H1 (cell line): ENCODE results near the gene PANX3. TPM values are rescaled to one million over a fixed set of nuclear protein-coding genes. Genes with fewer than 3 reads are reported as not detected.

Experiments used
- CTCF ChIA-PET: fragments of 300-600 bp; sonication (Branson Sonifier 250); formaldehyde crosslinking; loops from one replicate; lab custom pipeline; 2021; ENCODE audit not compliant: partially characterized antibody; lab: Charles Lee
- POLR2A ChIA-PET: fragments of 300-600 bp; sonication (Branson Sonifier 250); formaldehyde crosslinking; loops from one replicate; lab custom pipeline; 2021; ENCODE audit warnings: inconsistent platforms; ENCODE audit not compliant: partially characterized antibody; lab: Charles Lee
- DNase-seq, 2 experiments: peaks; one replicate each; pipeline versions ENCODE4 v3.0.0 to v3.0.0-alpha.2; 2010 to 2022; ENCODE audit warnings: low spot score in 2 of 2, low read depth in 1 of 2, mixed read lengths in 1 of 2
- FAIRE-seq: peaks from 2 replicates; lab custom pipeline; 2011; peaks lifted over from hg19 to GRCh38; lab: Jason Lieb, UNC
- H2AFZ ChIP-seq: 2 replicates; pipeline ENCODE4 v1.8.1; 2012; ENCODE audit warnings: low read length, inconsistent platforms
- H2AK5ac ChIP-seq: 2 replicates; pipeline ENCODE4 v1.6.1; 2013; ENCODE audit warnings: low read depth, low read length
- H2BK120ac ChIP-seq: replicated peaks from 2 replicates; pipeline ENCODE3; 2013; ENCODE audit warnings: low read depth, low read length, inconsistent platforms
- H2BK12ac ChIP-seq: 2 replicates; pipeline ENCODE4 v1.6.1; 2013; ENCODE audit warnings: low read depth, low read length
- H2BK15ac ChIP-seq: 2 replicates; pipeline ENCODE4 v1.6.1; 2013; ENCODE audit warnings: low read length
- H2BK20ac ChIP-seq: 2 replicates; pipeline ENCODE4 v1.6.1; 2013; ENCODE audit warnings: low read length
- H2BK5ac ChIP-seq: 2 replicates; pipeline ENCODE4 v1.6.1; 2013; ENCODE audit warnings: low read depth, low read length
- H3K14ac ChIP-seq: 2 replicates; pipeline ENCODE4 v1.6.1; 2013; ENCODE audit warnings: inconsistent platforms; ENCODE audit not compliant: insufficient read length
- H3K18ac ChIP-seq: 2 replicates; pipeline ENCODE4 v1.6.1; 2013; ENCODE audit warnings: low read length; ENCODE audit errors: extremely low read depth
- H3K23ac ChIP-seq: 2 replicates; pipeline ENCODE4 v1.6.1; 2013; ENCODE audit warnings: inconsistent platforms; ENCODE audit not compliant: insufficient read length
- H3K23me2 ChIP-seq: 2 replicates; pipeline ENCODE4 v1.6.1; 2013; ENCODE audit warnings: low read depth, low read length
- H3K27ac ChIP-seq: 2 replicates; pipeline ENCODE4 v1.6.1; 2011; ENCODE audit warnings: low read depth, low read length, inconsistent platforms
- H3K27me3 ChIP-seq, 4 experiments: replicated peaks in 1 of 4; 1 replicate in 1 of 4; 2 replicates in 3 of 4; pipeline versions ENCODE4 v1.6.1 to v1.8.1; 2011 to 2013; ENCODE audit warnings: low read length in 3 of 4, mild to moderate bottlenecking in 3 of 4, inconsistent platforms in 2 of 4, mixed read lengths in 2 of 4, moderate library complexity in 1 of 4; ENCODE audit not compliant: control insufficient read depth in 3 of 4, insufficient read depth in 3 of 4; ENCODE audit errors: extremely low read depth in 1 of 4
- H3K36me3 ChIP-seq, 4 experiments: 2 replicates each; pipeline versions ENCODE4 v1.6.1 to v1.8.1; 2011 to 2013; ENCODE audit warnings: mild to moderate bottlenecking in 4 of 4, low read length in 3 of 4, moderate library complexity in 2 of 4, control low read depth in 1 of 4, inconsistent platforms in 1 of 4; ENCODE audit not compliant: insufficient read depth in 4 of 4, control insufficient read depth in 2 of 4
- H3K4ac ChIP-seq: replicated peaks from 2 replicates; pipeline ENCODE3; 2013; ENCODE audit warnings: low read length, low read depth, mixed read lengths, inconsistent platforms; ENCODE audit not compliant: insufficient read length
- H3K4me1 ChIP-seq, 4 experiments: replicated peaks in 1 of 4; 1 replicate in 1 of 4; 2 replicates in 3 of 4; pipeline versions ENCODE4 v1.6.1 to v1.8.1; 2011 to 2013; ENCODE audit warnings: low read length in 3 of 4, inconsistent platforms in 2 of 4, mixed read lengths in 1 of 4; ENCODE audit not compliant: insufficient read depth in 4 of 4, control insufficient read depth in 3 of 4
- H3K4me2 ChIP-seq, 2 experiments: 2 replicates each; pipeline versions ENCODE4 v1.6.1 to v1.8.1; 2011 to 2013; ENCODE audit warnings: low read depth in 2 of 2, low read length in 2 of 2, control low read depth in 1 of 2, inconsistent platforms in 1 of 2, mild to moderate bottlenecking in 1 of 2; ENCODE audit not compliant: insufficient read depth in 1 of 2
- H3K4me3 ChIP-seq, 4 experiments: fragments of 200-600, 300-600 bp in 1 of 4; sonication (generic), shearing (Covaris generic), sonication (Bioruptor Twin) in 1 of 4; 2 replicates each; pipeline versions ENCODE4 v1.5.1 to v1.8.1; 2011 to 2016; ENCODE audit warnings: low read length in 4 of 4, low read depth in 3 of 4, control low read depth in 2 of 4, inconsistent platforms in 2 of 4, mild to moderate bottlenecking in 2 of 4, mixed read lengths in 1 of 4, moderate library complexity in 1 of 4; ENCODE audit not compliant: insufficient read depth in 2 of 4; ENCODE audit errors: extremely low read depth in 1 of 4
- H3K56ac ChIP-seq: replicated peaks from 2 replicates; pipeline ENCODE3; 2013; ENCODE audit warnings: low read depth, mild to moderate bottlenecking, mixed read lengths, low read length, inconsistent platforms; ENCODE audit not compliant: insufficient read length
- H3K79me1 ChIP-seq: 2 replicates; pipeline ENCODE4 v1.6.1; 2013; ENCODE audit warnings: low read depth, low read length, control low read depth
- H3K79me2 ChIP-seq, 2 experiments: 2 replicates each; pipeline versions ENCODE4 v1.6.1 to v1.8.1; 2012 to 2013; ENCODE audit warnings: low read length in 2 of 2, mild to moderate bottlenecking in 2 of 2, inconsistent platforms in 1 of 2; ENCODE audit not compliant: insufficient read depth in 2 of 2, control insufficient read depth in 1 of 2
- H3K9ac ChIP-seq, 4 experiments: replicated peaks in 1 of 4; 1 replicate in 1 of 4; 2 replicates in 3 of 4; pipeline versions ENCODE4 v1.6.1 to v1.8.1; 2011 to 2013; ENCODE audit warnings: low read depth in 3 of 4, low read length in 3 of 4, control low read depth in 2 of 4, mild to moderate bottlenecking in 2 of 4, moderate library complexity in 2 of 4, inconsistent platforms in 1 of 4; ENCODE audit errors: extremely low read depth in 1 of 4
- H3K9me3 ChIP-seq, 2 experiments: 2 replicates each; pipeline versions ENCODE4 v1.6.1 to v1.8.1; 2012 to 2013; ENCODE audit warnings: mild to moderate bottlenecking in 2 of 2, moderate library complexity in 2 of 2, control low read depth in 1 of 2, inconsistent platforms in 1 of 2, low read depth in 1 of 2, low read length in 1 of 2, mixed read lengths in 1 of 2; ENCODE audit not compliant: insufficient read depth in 2 of 2
- H4K20me1 ChIP-seq, 2 experiments: replicated peaks in 1 of 2; 2 replicates each; pipeline versions ENCODE3 to v1.8.1; 2011 to 2013; ENCODE audit warnings: inconsistent platforms in 2 of 2, low read length in 2 of 2, mild to moderate bottlenecking in 1 of 2; ENCODE audit not compliant: insufficient read depth in 2 of 2, control insufficient read depth in 1 of 2
- H4K5ac ChIP-seq: 2 replicates; pipeline ENCODE4 v1.6.1; 2013; ENCODE audit warnings: low read length, low read depth, mixed read lengths, inconsistent platforms; ENCODE audit not compliant: insufficient read length
- H4K8ac ChIP-seq: 2 replicates; pipeline ENCODE4 v1.8.0; 2013; ENCODE audit warnings: mild to moderate bottlenecking, moderate library complexity, low read length, inconsistent platforms; ENCODE audit not compliant: insufficient read depth; ENCODE audit errors: extremely low read depth
- H4K91ac ChIP-seq: replicated peaks from 2 replicates; pipeline ENCODE3; 2013; ENCODE audit warnings: low read length, mixed read lengths, inconsistent platforms; ENCODE audit not compliant: insufficient read length
- E2F6 ChIP-seq: IDR thresholded peaks from 2 replicates; pipeline ENCODE4 v1.6.1; 2012; ENCODE audit warnings: inconsistent platforms
- JUND ChIP-seq: IDR thresholded peaks from 2 replicates; pipeline ENCODE4 v1.6.1; 2011; ENCODE audit warnings: mild to moderate bottlenecking, improper control_type of control experiment, low read length
- WGBS, 2 experiments: shearing (Covaris generic) in 1 of 2; methylation state at CpG; one replicate each; pipeline versions ENCODE4 v1.1.6 to v1.1.7; 2013 to 2015; ENCODE audit warnings: low lambda C conversion rate in 2 of 2, mixed read lengths in 2 of 2, inconsistent platforms in 1 of 2, low coverage in 1 of 2, missing lambda C conversion rate in 1 of 2; ENCODE audit not compliant: insufficient replicate concordance in 2 of 2, insufficient coverage in 1 of 2, insufficient read length in 1 of 2; ENCODE audit errors: extremely low coverage in 1 of 2, missing lambda C conversion rate in 1 of 2; 5-methylcytosine and 5-hydroxymethylcytosine counted together
- polyA plus RNA-seq, 7 experiments: library from polyadenylated mRNA; depleted of rRNA in 3 of 7; stranded (reverse) in 5 of 7; unstranded in 2 of 7; fragments of >200 nt in 5 of 7; fragments of 200-250 nt in 2 of 7; gene quantifications; 1 replicate in 5 of 7; 2 replicates in 1 of 7; 4 replicates in 1 of 7; pipeline versions ENCODE4 v1.2.1 to v1.2.3, GENCODE V29; 2011 to 2013; ENCODE audit warnings: missing spikeins in 2 of 7, mixed read lengths in 2 of 7
- total RNA-seq: library from RNA; stranded (reverse); fragmentation: NEBNext Ultra II Directional; extraction: Animal tissue kit (Norgen Biotek cat#: 25700); gene quantifications from 2 replicates; pipeline ENCODE4 v1.2.1, GENCODE V29; 2021

Gene PANX3
- total and polyA plus RNA-seq, 2 of the 8 experiments (the other 6 are each of a cell fraction or from before 2014, with no cell fraction given) = not detected

- Histone ChIP-seq H2BK120ac (no peak overlapping the region), H2BK12ac (no peak overlapping the region), H3K9ac (no peak overlapping the region), H2AFZ (no peak overlapping the region), H3K27me3 (no peaks in the 10 kb centered on the region), H4K5ac (no peak overlapping the region), H3K4me3 (no peak overlapping the region), H4K91ac (no peak overlapping the region), H2AK5ac (no peak overlapping the region), H3K36me3 (no peaks in the 10 kb centered on the region), H3K23me2 (no peaks in the 10 kb centered on the region), H2BK20ac (no peak overlapping the region), H3K79me2 (no peaks in the 10 kb centered on the region), H4K20me1 (no peaks in the 10 kb centered on the region), H3K4me1 (peaks cover 0 to 3% (median 0%) of the 10 kb centered on the region in 4 experiments; a peak in 1 of 7 replicates), H2BK5ac (no peak overlapping the region), H3K79me1 (no peaks in the 10 kb centered on the region), H3K23ac (no peak overlapping the region), H2BK15ac (no peak overlapping the region), H4K8ac (no peak overlapping the region), H3K14ac (no peak overlapping the region), H3K27ac (no peak overlapping the region), H3K9me3 (no peaks in the 10 kb centered on the region), H3K4me2 (no peak overlapping the region), H3K56ac (no peak overlapping the region), H3K18ac (no peak overlapping the region), H3K4ac (no peak overlapping the region)
- TF ChIP-seq E2F6 (no peak), JUND (no peak)
- 95% methylated on average over 8 of the region's 8 CpGs; no CpG with 5 or more reads in 1 of the 2 experiments for WGBS, 2 experiments
- no peak for DNase-seq
- CTCF ChIA-PET = interaction anchor here (0.6 to 5.3 kb wide), 11 partner anchors 7 to 512 kb away, joined by 3 to 59 read pairs (median 3); no protein-coding TSS in a partner anchor
- POLR2A ChIA-PET = no interaction called here
- FAIRE-seq = no peak
These were observed 27.4 kb upstream of the PANX3 start for GRCh38 chr11:124583781-124584180.
